ENCODE results near the gene INPP5B.
"Not testable (repeated sequence)": the region's sequence is repeated elsewhere in the genome, so short reads cannot be mapped to it uniquely, and the experiment has no call there.

- TF ChIP-seq POLR2AphosphoS5 (IDR thresholded peaks at IDR 0.05; ENCODE audit: low read depth, low read length); POLR2A (IDR thresholded peaks at IDR 0.05; ENCODE audit: low read depth, low read length); TAF1 (IDR thresholded peaks at IDR 0.05; ENCODE audit: borderline replicate concordance, low read depth, low read length): not testable (repeated sequence)
Observed at GRCh38 chr1:37903921-37904320, 42.9 kb downstream of the INPP5B start.

All from GM12892 (cell line).